OCI-LY1 (cell line): ENCODE measurements around the gene CDC42BPA.

Experiments used
- H2AFZ ChIP-seq: fragments of 200-600 bp; sonication (generic), shearing (Covaris generic); 2 replicates; pipeline ENCODE4 v1.6.0; 2014; ENCODE audit warnings: antibody characterized with exemption, mild to moderate bottlenecking, low read length
- H3F3A ChIP-seq: fragments of 200-600 bp; sonication (generic), shearing (Covaris generic); 2 replicates; pipeline ENCODE4 v1.6.0; 2014; ENCODE audit warnings: mild to moderate bottlenecking, antibody characterized with exemption, low read length, moderate library complexity; ENCODE audit not compliant: insufficient read depth
- H3K27ac ChIP-seq: fragments of 200-600 bp; sonication (generic); 2 replicates; pipeline ENCODE4 v1.5.1; 2014; ENCODE audit warnings: low read length, mixed run types, mild to moderate bottlenecking, low read depth; ENCODE audit not compliant: poor library complexity, severe bottlenecking
- H3K27me3 ChIP-seq: fragments of 200-600 bp; sonication (generic); 2 replicates; pipeline ENCODE4 v1.6.0; 2014; ENCODE audit warnings: antibody characterized with exemption, mild to moderate bottlenecking, low read length, moderate library complexity; ENCODE audit not compliant: insufficient read depth
- H3K36me3 ChIP-seq: fragments of 200-600 bp; sonication (generic); 2 replicates; pipeline ENCODE4 v1.6.1; 2014; ENCODE audit warnings: mild to moderate bottlenecking, antibody characterized with exemption, low read length, moderate library complexity, mixed read lengths; ENCODE audit not compliant: insufficient read depth
- H3K4me1 ChIP-seq: fragments of 200-600 bp; sonication (generic); 2 replicates; pipeline ENCODE4 v1.5.1; 2014; ENCODE audit warnings: mild to moderate bottlenecking, low read length, moderate library complexity; ENCODE audit not compliant: insufficient read depth, severe bottlenecking
- H3K4me2 ChIP-seq: fragments of 200-600 bp; sonication (generic), shearing (Covaris generic); 2 replicates; pipeline ENCODE4 v1.6.1; 2014; ENCODE audit warnings: low read length
- H3K4me3 ChIP-seq: fragments of 200-600 bp; sonication (generic); 2 replicates; pipeline ENCODE4 v1.5.1; 2014; ENCODE audit warnings: low read length, low read depth, mild to moderate bottlenecking, mixed read lengths; ENCODE audit not compliant: poor library complexity, severe bottlenecking
- H3K79me2 ChIP-seq: fragments of 200-600 bp; shearing (Covaris generic); 2 replicates; pipeline ENCODE4 v1.6.1; 2016; ENCODE audit warnings: mixed run types, low read length, mixed read lengths; ENCODE audit not compliant: insufficient read depth
- H3K9ac ChIP-seq: fragments of 200-600 bp; sonication (generic), shearing (Covaris generic); 2 replicates; pipeline ENCODE4 v1.6.1; 2014; ENCODE audit warnings: mild to moderate bottlenecking, low read length, mixed read lengths
- H3K9me2 ChIP-seq: fragments of 200-600 bp; sonication (generic), shearing (Covaris generic); 2 replicates; pipeline ENCODE4 v1.6.1; 2014; ENCODE audit warnings: low read depth, mild to moderate bottlenecking, low read length, mixed read lengths
- H3K9me3 ChIP-seq: fragments of 200-600 bp; shearing (Covaris generic); 2 replicates; pipeline ENCODE4 v1.6.1; 2014; ENCODE audit warnings: low read length, mixed read lengths
- H4K20me1 ChIP-seq: fragments of 200-600 bp; sonication (generic), shearing (Covaris generic); 2 replicates; pipeline ENCODE4 v1.6.0; 2016; ENCODE audit warnings: mild to moderate bottlenecking, low read length; ENCODE audit not compliant: insufficient read depth
- CTCF ChIP-seq: fragments of 200-600 bp; sonication (generic), shearing (Covaris generic); IDR thresholded peaks from 2 replicates; pipeline ENCODE4 v1.5.1; 2017; ENCODE audit warnings: mild to moderate bottlenecking, antibody characterized with exemption, low read length, moderate library complexity, mixed read lengths
- EZH2 ChIP-seq: fragments of 200-600 bp; sonication (generic), shearing (Covaris generic); IDR thresholded peaks from 2 replicates; pipeline ENCODE4 v1.8.0; 2017; ENCODE audit warnings: borderline replicate concordance, mixed run types, mild to moderate bottlenecking, antibody characterized with exemption, low read length, moderate library complexity, mixed read lengths

Gene CDC42BPA

GRCh38 chr1:227357927-227358302 lies 39.6 kb upstream of the CDC42BPA start:
- H3K4me1 ChIP-seq = no peaks in the 10 kb centered on the region
- no peaks in the 10 kb centered on the region for H4K20me1 ChIP-seq
- no peak for TF ChIP-seq EZH2
- no peak for TF ChIP-seq CTCF
- H3K27ac ChIP-seq = no peak overlapping the region
- H3K9me2 ChIP-seq = no peaks in the 10 kb centered on the region
- no peak overlapping the region for H3K4me2 ChIP-seq
- H3K36me3 ChIP-seq = no peaks in the 10 kb centered on the region
- H3K79me2 ChIP-seq = no peaks in the 10 kb centered on the region
- H2AFZ ChIP-seq = no peak overlapping the region
- H3K27me3 ChIP-seq = no peaks in the 10 kb centered on the region
- H3K9me3 ChIP-seq = no peaks in the 10 kb centered on the region
- H3F3A ChIP-seq = no peaks in the 10 kb centered on the region
- no peak overlapping the region for H3K4me3 ChIP-seq
- H3K9ac ChIP-seq = no peak overlapping the region

GRCh38 chr1:227357171-227357926 lies 39.1 kb upstream of the CDC42BPA start:
- Histone ChIP-seq H4K20me1 (no peaks in the 10 kb centered on the region), H3K79me2 (no peaks in the 10 kb centered on the region), H3K9ac (no peak overlapping the region), H3K36me3 (no peaks in the 10 kb centered on the region), H3K4me3 (no peak overlapping the region), H2AFZ (no peak overlapping the region), H3K27me3 (no peaks in the 10 kb centered on the region), H3K27ac (no peak overlapping the region), H3K9me3 (no peaks in the 10 kb centered on the region), H3K9me2 (no peaks in the 10 kb centered on the region), H3F3A (no peaks in the 10 kb centered on the region), H3K4me1 (no peaks in the 10 kb centered on the region), H3K4me2 (no peak overlapping the region)
- TF ChIP-seq EZH2 = no peak
- no peak for TF ChIP-seq CTCF

GRCh38 chr1:227356620-227357146 lies 38.4 kb upstream of the CDC42BPA start:
- no peaks in the 10 kb centered on the region for H3K9me3 ChIP-seq
- H3F3A ChIP-seq = no peaks in the 10 kb centered on the region
- H3K36me3 ChIP-seq = no peaks in the 10 kb centered on the region
- no peak overlapping the region for H3K4me2 ChIP-seq
- no peaks in the 10 kb centered on the region for H3K4me1 ChIP-seq
- no peaks in the 10 kb centered on the region for H3K79me2 ChIP-seq
- no peaks in the 10 kb centered on the region for H3K27me3 ChIP-seq
- H3K9me2 ChIP-seq = no peaks in the 10 kb centered on the region
- no peak overlapping the region for H3K4me3 ChIP-seq
- H3K27ac ChIP-seq = no peak overlapping the region
- no peak overlapping the region for H2AFZ ChIP-seq
- no peak overlapping the region for H3K9ac ChIP-seq
- no peak for TF ChIP-seq EZH2
- no peak for TF ChIP-seq CTCF
- H4K20me1 ChIP-seq = no peaks in the 10 kb centered on the region
